Measurements from ENCODE around the gene GYPC.
"Not testable (repeated sequence)": the region's sequence is repeated elsewhere in the genome, so short reads cannot be mapped to it uniquely, and the experiment has no call there.

The GYPC gene

DNA sequence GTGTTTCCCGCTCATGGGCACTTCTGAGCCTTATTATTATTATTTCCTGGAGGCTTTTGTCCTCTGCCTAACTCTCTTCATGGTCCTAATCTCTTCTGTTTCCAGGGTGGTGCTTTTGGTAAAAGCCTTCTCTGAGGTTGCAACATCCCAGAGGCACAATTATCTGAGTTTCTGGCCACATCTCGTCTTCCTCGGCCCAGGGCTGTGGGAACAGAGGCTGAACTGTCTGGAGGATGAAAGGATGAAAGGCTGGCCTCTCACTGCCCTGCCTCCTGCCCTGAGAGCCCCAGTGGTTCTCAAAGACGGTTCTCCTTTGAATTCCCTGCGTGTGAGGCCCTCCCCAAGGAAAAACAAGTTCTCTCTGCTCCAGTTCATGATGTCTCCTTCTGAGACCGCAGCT lies 13.8 kb downstream of the GYPC start:
- DNase-seq (ENCODE audit: low read depth, low spot score): no peak

DNA sequence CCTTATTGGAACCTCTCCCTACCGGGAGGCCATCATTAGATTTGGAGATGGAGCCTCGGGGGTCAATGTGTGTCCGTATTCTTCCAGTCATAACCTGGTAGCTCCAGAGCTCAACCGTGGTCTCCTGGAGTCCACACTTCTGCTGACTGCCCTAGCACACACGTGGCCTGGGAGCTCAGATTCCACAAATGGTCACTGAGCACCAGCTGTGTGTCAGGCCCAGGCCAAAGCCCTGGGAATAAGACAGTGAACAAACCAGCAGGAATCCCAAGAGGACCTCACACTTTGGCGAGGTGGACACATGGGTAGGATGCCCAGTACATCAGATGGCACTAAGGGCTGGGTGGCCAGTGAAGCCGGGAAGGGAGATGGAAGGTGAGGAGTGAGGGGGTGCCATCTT lies 15.5 kb downstream of the GYPC start:
- no peak for DNase-seq (ENCODE audit: low read depth, low spot score)

DNA sequence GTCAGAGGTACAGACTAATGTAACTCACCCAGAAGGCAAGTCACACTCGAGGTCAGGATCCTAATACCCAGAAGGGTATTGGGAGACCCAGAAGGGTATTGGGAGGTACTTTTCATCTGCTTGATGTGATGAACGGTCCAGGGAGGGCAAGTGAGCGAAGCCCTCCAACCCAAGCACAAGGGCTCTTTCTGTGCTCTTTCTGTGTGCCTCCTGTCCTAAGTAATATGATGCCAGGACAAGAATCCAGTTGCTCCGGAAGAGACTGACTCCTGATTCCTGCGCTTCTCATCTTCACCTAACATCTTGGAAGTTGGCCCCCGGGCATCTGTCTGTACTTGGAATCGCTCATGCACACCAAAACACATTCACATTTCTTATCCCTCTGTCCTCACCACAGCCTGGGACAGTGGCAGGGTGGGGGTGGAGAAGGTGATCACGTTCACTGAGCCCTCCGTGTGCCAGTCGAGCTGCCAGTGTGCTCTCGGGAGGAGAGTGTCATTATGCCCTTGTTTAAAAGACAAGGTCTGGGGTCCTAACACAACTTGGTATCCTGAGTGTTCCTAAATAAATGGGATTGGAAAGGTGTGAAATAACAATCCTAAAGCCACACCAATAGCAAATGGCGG lies 17.1 kb downstream of the GYPC start:
- no peak for DNase-seq (ENCODE audit: low read depth, low spot score)

DNA sequence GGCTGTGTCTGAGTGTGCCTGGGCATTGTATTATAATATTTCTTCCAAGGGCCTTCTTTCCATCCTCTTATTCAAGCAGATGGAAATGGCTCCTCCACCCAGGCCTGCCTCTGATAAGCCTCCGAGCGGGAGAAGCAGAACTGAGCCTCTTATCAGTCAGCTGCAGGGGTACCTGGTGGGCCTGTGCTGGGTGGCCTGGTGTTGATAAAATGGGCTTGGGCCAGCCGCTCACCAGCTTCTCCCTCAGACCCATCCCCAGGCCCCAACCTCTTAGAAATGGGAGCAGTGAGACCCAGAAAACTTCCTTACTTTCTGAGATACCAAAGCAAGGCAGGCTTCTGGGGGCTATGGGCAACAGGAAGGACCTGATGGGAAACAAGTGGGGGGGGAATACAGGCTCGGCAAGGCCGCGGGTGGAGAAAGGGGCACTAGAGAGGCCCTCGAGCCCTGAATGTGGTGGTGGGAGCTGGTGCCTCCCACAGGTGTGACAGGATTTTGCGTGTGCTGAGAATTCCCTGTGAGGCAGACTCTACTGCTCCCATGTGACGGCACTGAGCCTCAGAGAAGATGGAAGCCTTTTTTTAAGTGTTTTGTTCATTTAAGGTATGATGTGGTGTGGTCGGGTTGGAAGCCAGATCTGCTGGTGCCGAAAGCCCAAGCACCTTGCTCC lies 18.3 kb downstream of the GYPC start:
- DNase-seq (ENCODE audit: low read depth, low spot score): no peak

DNA sequence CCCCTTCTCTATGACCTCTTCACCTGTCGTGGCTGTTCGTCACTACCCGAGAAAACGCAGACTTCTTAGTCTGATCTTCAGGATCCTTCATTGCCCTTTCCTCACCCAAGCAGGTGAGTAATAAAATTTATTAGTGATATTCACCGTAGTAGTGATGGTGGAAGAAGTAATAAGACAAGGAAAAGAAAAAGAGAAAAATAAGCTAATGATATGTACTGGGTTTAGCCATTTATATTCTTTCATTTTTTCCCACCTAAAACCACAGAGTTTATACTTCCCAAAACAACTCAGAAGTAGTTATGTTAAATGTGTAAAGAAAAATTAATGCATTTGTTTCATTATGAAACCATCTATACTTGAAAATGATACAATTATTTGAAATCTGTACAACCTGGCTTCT lies 19.7 kb downstream of the GYPC start:
- DNase-seq (ENCODE audit: low read depth, low spot score): no peak

DNA sequence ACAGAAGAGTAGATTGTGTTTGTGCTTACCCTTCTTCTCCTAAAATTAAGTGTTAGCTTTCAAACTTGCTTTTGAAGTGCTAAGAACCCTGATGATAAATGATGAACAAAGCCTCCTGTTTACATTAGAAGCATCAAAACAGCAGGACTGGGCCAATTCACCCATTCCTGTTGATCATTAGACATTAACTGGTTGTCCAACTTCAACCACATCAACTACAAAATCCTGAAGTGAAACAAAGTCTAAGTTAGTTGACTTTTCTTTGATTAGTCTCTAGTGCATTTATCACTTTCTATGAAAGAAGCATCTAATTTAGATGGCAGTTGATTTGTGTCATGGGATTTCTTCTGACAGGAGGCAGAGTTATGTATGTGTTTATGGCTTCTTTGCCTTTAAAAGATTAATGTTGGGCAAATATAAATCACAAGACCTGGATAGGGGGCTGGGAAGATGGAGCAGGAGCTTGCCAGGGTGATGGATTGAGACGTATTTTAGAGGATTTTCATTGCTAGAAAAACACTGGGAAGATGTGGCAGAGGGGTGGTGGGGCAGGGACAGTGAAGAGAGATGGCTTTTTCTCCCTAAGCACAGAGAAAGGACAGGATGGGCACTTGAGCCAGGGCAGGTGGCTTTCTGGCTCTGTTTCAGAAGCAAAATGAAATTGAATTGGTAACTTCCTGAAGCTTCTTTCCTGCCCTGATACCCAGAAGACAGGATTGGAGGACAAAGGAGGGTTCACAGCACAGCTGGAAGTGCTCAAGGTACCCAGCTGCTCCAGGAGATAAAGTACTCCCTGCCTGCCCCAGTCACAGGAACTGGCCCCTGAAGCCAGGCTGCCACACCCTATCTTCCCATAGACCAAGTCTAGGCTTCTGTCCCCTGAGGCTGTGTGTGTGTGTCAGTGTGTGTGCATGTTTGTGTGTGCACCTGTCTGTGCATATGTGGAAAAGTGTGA lies 20.5 kb downstream of the GYPC start:
- DNase-seq (ENCODE audit: low read depth, low spot score): no peak

DNA sequence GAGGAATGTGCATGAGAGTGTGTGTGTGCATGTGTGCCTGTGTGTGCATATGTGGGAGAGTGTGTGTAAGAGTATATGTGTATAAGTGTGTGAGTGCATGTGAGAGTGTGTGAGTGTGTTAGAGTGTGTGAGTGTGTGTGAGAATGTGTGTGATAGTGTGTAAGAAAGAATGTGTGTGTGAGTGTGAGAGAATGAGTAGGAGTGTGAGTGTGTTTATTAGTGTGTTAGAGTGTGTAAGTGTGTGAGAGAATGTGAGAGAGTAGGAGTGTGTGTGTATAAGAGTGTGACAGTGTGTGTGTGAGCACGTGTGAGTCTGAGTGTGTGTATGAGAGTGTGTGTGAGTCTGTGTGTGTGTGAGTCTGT lies 21.2 kb downstream of the GYPC start:
- no peak for DNase-seq (ENCODE audit: low read depth, low spot score)

DNA sequence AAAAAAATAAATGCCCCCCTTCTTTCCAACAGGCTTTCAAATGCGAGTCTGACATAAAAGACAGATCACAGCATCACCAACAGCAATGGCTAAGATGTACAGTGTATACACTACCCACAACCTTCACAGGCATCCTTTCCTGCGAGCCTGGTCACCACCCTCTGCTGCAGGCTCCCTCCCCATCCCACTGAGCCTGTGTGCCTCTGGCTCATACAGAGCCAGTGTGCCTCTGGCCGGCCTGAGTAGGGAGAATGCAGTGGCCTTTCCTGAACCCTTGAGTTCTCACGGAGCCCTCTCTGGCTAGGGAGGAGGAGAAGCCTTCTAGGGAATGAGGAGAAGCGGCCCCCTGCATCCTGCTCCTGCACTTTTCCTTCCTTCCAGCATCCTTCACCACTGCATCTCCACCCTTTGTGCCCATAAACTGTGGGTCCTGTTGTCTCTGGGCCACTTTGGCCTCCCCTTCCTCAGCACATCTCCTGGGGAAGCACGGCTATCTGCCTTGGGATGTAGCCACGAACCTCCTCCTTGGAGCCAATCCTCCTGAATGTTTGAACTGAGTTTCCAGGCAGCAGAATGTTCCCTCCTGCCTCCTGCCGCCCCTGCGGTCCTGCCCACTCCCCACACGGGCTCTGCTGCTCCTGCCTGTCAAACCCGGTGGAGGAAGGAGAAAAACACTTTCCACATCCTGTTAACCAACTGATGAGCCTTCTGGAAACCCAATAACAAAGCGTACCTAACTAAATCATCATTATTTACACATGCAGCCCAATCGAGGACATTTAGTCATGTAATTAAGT lies 22.5 kb downstream of the GYPC start:
- no peak for DNase-seq (ENCODE audit: low read depth, low spot score)

DNA sequence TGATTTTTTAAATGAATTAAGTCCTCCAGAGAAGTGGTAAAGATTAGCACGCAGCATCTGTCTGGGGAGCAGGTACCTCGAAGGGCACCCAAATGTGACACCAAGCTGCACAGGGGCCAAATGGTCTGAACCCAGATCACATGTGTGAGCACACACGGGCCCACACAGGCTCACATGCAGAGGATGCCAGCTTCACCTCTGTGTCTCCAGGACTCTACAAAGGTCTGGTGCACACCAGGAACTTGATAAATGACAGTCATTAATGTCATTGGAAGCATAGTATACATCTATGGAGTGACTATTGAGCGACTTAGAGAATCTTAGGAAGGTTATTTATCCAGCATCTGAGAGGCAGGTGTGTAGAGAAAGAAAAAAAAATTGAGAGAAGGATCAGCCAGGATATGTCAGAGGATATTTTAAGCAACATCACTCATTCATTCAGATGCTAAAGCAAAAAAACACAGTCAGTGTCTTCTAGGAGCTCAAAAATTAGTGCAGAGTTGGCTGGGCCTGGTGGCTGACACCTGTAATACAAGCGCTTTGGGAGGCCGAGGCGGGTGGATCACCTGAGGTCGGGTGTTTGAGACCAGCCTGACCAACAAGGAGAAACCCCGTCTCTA lies 23.2 kb downstream of the GYPC start:
- no peak for DNase-seq (ENCODE audit: low read depth, low spot score)

DNA sequence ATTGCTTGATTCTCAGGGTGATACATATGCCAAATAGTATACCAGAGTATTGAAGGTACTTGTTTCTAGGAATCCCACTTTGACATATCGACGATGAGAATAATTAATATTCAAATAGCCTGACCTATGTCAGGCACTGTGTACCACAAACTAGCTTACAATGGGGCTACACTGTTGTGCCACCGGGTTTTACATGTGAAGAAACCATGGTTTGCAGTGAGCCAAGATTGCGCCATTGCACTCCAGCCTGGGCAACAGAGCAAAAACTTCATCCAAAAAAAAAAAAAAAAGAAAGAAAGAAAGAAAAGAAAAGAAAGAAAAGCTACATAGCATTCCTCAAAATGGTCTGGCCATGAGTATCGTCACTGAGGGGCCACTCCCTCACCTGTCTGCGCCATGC lies 25.5 kb downstream of the GYPC start:
- DNase-seq (ENCODE audit: low read depth, low spot score): no peak

DNA sequence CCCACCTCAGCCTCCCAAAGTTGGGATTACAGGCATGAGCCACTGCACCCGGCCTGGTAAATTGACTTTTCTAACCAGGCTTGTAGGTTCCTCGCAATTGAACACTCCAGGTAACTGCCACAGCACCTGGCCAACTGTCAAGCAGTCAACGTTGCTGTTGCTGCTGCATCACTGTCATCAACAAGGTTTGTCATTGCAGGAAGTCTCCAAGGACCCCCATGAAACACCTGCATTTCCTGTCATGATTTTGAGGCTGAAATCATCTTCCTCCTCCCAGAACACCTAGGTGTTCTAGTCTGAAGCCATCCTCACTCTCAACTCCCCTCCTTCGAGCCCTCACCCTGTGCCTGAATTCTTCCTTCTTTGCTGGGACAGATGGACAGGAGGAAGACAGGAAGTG lies 29.7 kb downstream of the GYPC start:
- no peak for DNase-seq (ENCODE audit: low read depth, low spot score)

DNA sequence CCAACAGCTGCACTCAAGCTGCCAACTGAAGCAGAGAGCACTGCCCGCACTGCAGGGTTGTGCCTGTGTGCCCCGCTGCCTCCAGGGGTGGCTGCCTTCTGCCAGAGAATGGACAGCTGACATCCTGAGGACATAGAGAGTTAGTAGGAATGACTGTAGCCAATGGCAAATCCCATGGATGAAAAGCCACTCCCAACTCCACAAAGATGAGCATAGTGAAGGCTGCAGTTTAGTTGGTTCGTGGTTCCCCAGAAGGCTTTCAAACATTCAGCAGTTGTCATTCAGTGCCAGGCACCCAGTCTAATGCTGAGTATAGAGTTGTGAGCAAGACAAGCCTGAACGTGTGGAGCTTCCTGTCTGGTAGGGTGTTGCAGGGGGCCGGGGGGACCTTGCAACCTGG lies 30.3 kb downstream of the GYPC start:
- no peak for DNase-seq (ENCODE audit: low read depth, low spot score)

DNA sequence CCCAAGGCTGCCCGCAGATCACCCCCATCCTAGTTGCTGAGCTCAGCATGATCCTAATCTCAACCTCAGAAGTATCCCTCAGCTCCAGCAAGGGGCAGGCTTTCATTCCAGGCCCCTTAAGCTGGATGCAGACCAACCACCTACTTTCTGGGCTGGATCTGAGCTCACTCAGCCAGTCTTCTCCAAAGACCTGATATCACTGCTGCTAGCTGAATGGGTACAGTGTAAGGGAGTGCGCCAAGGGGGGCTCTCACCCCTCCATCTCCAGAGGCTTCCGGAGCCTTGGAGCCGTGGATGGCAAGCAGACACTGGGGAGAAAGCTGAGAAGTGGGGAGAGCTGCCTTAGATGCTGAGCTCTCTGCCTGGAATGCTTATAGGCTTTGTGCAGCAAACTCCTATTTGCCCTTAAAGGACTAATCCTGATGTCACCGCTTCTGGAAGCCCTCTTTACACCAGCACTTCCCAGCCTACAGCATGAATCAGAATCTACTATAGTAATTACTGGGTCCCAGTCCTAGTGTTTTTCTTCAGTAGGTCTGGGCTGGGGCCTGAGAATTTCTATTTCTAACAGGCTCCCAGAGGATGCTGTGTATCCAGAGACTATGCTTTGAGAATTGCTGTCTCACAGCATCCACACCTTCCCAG lies 31.0 kb downstream of the GYPC start:
- no peak for DNase-seq (ENCODE audit: low read depth, low spot score)

DNA sequence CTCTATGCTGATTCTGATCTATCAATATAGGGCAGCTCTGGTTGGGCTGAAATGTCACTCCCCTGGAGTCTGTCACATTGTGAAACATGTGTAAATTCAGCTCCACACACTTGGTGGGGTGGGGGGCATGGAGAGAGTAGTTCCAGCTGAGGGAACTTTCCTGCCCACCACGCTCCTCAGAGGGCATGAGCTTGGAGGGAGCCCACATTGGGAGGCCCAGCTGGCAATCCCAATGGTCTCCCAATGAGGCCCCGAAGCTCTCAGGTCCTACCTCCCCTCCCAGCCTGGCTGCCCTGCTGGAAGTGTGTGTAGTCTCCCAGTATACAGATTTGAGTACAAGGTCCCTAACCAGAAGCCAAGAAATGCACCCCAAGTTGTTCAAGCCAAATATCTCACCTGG lies 31.5 kb downstream of the GYPC start:
- DNase-seq (ENCODE audit: low read depth, low spot score): no peak

DNA sequence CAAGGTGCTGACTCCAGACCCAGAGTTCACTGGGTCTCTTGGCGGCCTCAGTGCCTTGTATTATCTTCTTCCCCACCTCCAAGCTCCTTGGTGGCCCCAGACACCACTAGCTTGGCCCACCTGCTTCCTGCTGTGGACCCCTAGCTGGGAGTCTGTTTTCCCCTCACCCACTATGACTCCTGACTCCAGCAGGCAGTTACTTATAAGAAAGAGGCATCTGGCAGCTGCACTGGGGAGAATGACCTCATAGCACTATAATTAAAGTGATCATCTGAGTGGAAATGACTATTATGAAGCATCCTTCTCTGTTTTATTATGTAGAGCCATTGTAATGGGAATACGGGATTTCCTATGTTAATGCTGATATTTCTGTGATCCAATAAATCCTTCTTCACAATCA lies 32.6 kb downstream of the GYPC start:
- DNase-seq (ENCODE audit: low read depth, low spot score): not testable (repeated sequence)

DNA sequence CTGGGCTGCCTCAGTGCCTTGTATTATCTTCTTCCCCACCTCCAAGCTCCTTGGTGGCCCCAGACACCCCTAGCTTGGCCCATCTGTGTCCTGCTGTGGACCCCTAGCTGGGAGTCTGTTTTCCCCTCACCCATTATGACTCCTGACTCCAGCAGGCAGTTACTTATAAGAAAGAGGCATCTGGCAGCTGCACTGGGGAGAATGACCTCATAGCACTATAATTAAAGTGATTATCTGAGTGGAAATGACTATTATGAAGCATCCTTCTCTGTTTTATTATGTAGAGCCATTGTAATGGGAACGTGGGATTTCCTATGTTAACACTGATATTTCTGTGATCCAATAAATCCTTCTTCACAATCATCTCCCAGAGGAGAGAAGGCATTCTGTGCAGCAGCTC lies 36.3 kb downstream of the GYPC start:
- DNase-seq (ENCODE audit: low read depth, low spot score): not testable (repeated sequence)

DNA sequence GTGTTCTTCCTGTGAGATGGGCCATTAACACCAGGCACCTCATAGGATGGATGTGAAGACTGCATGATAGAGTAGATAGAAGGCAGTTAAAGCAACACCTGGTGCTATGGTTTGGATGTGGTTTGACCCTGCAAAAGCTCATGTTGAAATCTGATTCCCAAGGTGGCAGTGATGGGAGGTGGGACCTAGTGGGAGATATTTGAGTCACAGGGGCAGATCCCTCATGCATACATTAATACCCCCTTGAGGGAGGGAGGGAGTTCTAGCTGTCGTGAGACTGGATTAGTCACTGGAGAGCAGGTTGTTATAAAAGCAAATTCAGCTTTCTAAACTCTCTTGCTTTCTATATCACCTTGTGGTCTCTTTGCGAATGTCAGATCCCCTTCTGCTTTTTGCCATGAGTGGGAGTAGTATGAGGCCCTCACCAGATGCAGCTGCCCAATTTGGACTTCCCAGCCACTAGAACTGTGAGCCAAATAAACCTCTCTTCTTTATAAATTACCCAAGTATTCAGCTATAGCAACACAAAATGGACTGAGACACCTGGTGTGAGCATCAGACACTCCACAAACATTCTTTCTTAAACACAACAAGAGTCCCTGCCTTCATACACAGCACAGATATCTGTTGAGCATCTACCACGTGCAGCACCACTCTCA lies 37.1 kb downstream of the GYPC start:
- not testable (repeated sequence) for DNase-seq (ENCODE audit: low read depth, low spot score)

DNA sequence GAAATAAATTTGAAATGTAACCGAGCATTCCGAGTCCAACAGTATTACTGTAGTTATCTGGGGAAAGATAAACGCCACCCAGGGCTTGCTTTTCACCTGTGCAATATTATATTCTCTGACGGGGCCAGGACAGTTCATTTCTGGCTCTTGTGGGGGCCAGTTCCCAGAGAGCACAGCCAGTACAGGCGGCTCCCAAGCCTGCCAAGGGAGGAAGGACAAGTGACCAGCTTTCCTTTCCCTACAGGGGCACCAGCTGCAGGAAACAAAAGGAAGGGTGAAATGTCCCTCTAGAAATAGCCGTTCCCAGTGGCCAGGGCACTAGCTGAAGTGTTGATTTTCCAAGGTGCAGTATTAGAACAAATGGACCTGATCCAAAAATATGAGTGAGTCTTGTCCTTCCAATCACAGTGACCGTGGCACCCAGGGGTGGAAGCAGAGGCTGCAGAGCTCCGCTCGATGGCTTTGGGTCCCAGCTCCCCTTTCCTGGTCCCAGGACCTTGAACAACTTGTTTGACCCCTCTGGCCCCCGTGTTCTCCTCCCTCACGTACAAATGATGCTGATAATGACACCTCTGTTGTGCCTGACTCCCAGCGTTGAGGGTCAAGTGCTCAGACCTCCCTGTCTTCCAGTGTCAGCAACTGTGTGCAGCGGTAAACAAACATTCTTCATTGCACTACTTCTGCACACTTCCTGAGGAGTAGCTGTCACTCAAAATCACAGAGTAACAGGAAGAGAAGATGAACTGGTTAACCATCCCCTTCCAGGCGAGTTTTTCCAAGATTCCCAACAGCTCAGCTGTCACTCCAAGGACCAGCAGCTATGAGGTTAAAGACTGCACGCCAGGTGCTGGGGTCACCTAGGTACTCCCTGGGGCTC lies 40.9 kb downstream of the GYPC start:
- no peak for DNase-seq (ENCODE audit: low read depth, low spot score)

DNA sequence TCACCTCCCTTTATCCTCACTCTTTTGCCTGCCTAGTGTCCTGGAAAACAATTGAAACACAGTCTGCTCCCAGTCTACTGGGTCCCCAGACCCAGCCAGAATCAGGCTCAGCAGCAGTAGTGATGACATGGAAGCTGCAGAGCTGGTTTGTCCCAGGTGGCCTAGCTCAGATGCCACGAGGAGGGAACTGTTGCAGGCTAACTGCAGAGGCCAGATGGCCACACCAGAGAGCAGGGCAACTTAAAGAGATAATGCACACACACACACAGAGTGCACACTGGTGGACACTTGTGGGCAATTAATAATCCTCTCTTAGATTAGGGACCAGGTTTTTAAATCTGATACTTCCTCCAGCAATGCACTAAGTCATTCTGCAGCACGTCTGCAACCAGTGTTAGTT lies 42.4 kb downstream of the GYPC start:
- no peak for DNase-seq (ENCODE audit: low read depth, low spot score)
